Ishikawa (cell line): ENCODE measurements around the gene TNP1.

Experiments used
- CEBPB ChIP-seq: IDR thresholded peaks from 2 replicates; pipeline ENCODE4 v1.6.1; 2012
- EGR1 ChIP-seq: IDR thresholded peaks from 2 replicates; pipeline ENCODE4 v1.6.1; 2012
- EP300 ChIP-seq: IDR thresholded peaks from 2 replicates; pipeline ENCODE4 v1.6.1; 2012; ENCODE audit warnings: borderline replicate concordance
- FOXM1 ChIP-seq: IDR thresholded peaks from 2 replicates; pipeline ENCODE4 v1.6.1; 2012; ENCODE audit warnings: low read depth, borderline replicate concordance
- NFIC ChIP-seq: IDR thresholded peaks from 2 replicates; pipeline ENCODE4 v1.6.1; 2012
- RAD21 ChIP-seq: IDR thresholded peaks from 2 replicates; pipeline ENCODE4 v1.6.1; 2012; ENCODE audit warnings: low read depth
- TAF1 ChIP-seq: IDR thresholded peaks from 2 replicates; pipeline ENCODE4 v1.6.1; 2012; ENCODE audit warnings: low read depth, mild to moderate bottlenecking
- YY1 ChIP-seq: IDR thresholded peaks from 2 replicates; pipeline ENCODE4 v1.6.1; 2012; ENCODE audit warnings: low read depth
- ZBTB7A ChIP-seq: IDR thresholded peaks from 2 replicates; pipeline ENCODE4 v1.6.1; 2012; ENCODE audit warnings: low read depth
- TF ChIP-seq, protein P1 (sequence below): IDR thresholded peaks from 2 replicates; pipeline ENCODE4 v1.6.1; 2012
- TF ChIP-seq, protein P2 (sequence below): IDR thresholded peaks from 2 replicates; pipeline ENCODE4 v1.6.1; 2012
- TF ChIP-seq, protein P3 (sequence below): IDR thresholded peaks from 2 replicates; pipeline ENCODE4 v1.6.1; 2012; ENCODE audit warnings: low read depth, mild to moderate bottlenecking

DNA sequence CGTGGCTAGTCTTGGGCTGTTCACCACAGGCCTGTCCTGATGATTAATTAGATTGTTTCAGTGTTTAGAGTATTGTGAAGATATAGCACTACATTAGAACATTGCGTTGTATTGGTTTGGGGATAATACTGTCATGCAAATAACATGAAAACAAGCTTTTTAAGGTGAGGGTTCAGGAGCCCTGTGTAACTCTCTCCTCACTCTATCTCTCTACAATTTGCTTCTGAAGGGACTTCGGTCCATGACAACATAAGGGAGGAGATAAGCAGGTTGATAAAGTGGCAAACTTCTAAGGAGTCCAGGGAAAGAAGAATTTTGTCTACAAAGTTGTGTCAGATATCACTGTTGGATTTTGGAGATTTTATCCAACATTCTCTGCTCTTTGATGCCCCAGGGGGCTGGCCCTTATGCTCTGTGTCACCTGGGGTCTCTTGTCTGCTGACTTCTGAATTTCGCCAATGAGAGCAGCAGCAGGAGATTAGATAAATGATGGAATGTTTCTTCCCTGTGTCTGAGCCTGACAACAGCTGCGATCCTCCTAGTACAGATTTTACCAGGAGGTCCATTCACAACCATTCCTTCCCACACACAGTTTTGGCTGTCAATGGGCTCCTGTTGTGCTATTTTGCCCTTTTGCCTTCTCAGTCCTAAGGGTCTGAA is 3.3 kb downstream of the TNP1 start:
- TF ChIP-seq, protein P1, sequence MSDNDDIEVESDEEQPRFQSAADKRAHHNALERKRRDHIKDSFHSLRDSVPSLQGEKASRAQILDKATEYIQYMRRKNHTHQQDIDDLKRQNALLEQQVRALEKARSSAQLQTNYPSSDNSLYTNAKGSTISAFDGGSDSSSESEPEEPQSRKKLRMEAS = no peak
- TF ChIP-seq EP300 = no peak
- TF ChIP-seq RAD21 = no peak
- TF ChIP-seq NFIC = no peak
- no peak for TF ChIP-seq FOXM1
- TF ChIP-seq TAF1 = no peak
- no peak for TF ChIP-seq ZBTB7A
- TF ChIP-seq, protein P2, sequence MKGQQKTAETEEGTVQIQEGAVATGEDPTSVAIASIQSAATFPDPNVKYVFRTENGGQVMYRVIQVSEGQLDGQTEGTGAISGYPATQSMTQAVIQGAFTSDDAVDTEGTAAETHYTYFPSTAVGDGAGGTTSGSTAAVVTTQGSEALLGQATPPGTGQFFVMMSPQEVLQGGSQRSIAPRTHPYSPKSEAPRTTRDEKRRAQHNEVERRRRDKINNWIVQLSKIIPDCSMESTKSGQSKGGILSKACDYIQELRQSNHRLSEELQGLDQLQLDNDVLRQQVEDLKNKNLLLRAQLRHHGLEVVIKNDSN = no peak
- TF ChIP-seq, protein P3, sequence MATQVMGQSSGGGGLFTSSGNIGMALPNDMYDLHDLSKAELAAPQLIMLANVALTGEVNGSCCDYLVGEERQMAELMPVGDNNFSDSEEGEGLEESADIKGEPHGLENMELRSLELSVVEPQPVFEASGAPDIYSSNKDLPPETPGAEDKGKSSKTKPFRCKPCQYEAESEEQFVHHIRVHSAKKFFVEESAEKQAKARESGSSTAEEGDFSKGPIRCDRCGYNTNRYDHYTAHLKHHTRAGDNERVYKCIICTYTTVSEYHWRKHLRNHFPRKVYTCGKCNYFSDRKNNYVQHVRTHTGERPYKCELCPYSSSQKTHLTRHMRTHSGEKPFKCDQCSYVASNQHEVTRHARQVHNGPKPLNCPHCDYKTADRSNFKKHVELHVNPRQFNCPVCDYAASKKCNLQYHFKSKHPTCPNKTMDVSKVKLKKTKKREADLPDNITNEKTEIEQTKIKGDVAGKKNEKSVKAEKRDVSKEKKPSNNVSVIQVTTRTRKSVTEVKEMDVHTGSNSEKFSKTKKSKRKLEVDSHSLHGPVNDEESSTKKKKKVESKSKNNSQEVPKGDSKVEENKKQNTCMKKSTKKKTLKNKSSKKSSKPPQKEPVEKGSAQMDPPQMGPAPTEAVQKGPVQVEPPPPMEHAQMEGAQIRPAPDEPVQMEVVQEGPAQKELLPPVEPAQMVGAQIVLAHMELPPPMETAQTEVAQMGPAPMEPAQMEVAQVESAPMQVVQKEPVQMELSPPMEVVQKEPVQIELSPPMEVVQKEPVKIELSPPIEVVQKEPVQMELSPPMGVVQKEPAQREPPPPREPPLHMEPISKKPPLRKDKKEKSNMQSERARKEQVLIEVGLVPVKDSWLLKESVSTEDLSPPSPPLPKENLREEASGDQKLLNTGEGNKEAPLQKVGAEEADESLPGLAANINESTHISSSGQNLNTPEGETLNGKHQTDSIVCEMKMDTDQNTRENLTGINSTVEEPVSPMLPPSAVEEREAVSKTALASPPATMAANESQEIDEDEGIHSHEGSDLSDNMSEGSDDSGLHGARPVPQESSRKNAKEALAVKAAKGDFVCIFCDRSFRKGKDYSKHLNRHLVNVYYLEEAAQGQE = no peak
- no peak for TF ChIP-seq YY1
- no peak for TF ChIP-seq EGR1
- TF ChIP-seq CEBPB = no peak
